GM10266 (cell line): ENCODE results near the gene PARD6B.
"Not testable (repeated sequence)": the region's sequence is repeated elsewhere in the genome, so short reads cannot be mapped to it uniquely, and the experiment has no call there.

Source experiments
- DNase-seq: peaks from one replicate; pipeline ENCODE4 v3.0.0; 2012; ENCODE audit errors: extremely low spot score
- TF ChIP-seq, protein P1 (sequence below): IDR thresholded peaks from 2 replicates; pipeline ENCODE4 v1.5.1; 2012; ENCODE audit warnings: mild to moderate bottlenecking, low read depth; ENCODE audit not compliant: control insufficient read depth, insufficient read depth; ENCODE audit errors: missing control alignments

The PARD6B gene

DNA sequence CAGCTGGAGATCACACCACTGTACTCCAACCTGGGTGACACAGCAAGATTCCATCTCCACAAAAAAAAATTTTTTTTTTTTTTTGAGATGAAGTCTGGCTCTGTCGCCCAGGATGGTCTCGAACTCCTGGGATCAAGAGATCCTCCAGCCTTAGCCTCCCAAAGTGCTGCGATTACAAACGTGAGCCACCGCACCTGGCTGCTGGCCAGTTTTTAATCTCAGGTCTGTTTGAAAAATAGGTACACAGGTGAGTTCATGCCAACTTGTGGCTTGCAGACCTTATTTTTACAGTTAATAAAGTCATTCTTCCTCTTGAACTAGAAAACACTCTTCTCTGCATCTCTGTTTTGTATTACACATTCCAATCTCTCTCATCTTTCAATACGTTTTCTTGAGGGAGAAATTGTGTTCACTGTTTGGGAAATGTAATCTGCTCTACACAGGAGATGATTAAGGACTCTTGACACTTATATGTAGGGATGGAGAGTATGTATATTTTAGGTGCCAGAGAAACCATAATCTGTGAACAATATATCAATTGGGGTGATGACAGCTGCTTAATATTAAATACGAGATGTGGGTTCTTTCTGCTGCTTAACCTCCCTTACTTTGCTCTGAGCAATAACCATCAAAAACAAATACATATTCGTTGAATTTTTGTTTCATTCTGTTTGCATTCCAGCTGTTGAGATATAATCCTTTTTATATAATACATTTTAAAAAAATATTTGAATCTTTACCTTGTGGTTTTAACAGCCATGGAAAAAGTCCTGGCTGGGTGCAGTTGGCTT lies 22.3 kb upstream of the PARD6B start:
- no peak for DNase-seq
- TF ChIP-seq, protein P1, sequence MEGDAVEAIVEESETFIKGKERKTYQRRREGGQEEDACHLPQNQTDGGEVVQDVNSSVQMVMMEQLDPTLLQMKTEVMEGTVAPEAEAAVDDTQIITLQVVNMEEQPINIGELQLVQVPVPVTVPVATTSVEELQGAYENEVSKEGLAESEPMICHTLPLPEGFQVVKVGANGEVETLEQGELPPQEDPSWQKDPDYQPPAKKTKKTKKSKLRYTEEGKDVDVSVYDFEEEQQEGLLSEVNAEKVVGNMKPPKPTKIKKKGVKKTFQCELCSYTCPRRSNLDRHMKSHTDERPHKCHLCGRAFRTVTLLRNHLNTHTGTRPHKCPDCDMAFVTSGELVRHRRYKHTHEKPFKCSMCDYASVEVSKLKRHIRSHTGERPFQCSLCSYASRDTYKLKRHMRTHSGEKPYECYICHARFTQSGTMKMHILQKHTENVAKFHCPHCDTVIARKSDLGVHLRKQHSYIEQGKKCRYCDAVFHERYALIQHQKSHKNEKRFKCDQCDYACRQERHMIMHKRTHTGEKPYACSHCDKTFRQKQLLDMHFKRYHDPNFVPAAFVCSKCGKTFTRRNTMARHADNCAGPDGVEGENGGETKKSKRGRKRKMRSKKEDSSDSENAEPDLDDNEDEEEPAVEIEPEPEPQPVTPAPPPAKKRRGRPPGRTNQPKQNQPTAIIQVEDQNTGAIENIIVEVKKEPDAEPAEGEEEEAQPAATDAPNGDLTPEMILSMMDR, result no peak

DNA sequence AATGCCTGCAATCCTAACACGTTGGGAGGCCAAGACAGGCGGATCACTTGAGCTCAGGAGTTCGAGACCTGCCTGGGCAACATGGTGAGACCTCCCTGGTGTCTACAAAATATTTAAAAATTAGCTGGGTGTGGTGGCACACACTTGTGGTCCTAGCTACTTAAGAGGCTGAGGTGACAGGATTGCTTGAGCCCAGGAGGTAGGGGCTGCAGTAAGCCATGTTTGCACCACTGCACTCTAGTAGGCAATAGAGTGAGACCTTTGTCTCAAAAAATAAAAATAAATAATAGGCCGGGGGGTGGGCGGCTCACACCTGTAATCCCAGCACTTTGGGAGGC lies 21.8 kb upstream of the PARD6B start:
- TF ChIP-seq, protein P1, result no peak
- no peak for DNase-seq

DNA sequence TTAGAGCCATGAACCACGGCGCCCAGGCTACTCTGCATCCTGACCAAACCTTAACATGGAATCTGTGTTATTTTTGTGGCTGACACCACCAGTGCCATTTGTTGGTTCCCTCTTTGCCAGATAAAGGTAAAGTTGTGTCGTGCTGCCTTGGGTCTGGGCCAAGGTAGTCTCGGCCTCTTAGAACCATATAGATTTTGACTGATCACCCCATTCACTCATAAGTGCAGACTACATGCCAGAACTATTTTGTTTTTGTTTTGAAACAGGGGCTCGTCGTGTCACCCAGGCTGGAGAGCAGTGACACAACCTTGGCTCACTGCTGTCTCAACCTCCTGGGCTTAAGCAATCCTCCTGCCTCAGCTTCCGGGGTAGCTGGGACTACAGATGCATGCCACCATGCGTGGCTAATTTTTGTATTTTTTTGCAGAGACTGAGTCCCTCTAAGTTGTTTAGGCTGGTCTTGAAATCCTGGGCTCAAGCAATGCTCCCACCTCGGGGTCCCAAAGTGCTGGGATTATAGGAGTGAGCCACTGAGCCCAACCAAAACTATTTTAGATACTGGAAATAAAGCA lies 20.8 kb upstream of the PARD6B start:
- TF ChIP-seq, protein P1, result no peak
- DNase-seq, result no peak

DNA sequence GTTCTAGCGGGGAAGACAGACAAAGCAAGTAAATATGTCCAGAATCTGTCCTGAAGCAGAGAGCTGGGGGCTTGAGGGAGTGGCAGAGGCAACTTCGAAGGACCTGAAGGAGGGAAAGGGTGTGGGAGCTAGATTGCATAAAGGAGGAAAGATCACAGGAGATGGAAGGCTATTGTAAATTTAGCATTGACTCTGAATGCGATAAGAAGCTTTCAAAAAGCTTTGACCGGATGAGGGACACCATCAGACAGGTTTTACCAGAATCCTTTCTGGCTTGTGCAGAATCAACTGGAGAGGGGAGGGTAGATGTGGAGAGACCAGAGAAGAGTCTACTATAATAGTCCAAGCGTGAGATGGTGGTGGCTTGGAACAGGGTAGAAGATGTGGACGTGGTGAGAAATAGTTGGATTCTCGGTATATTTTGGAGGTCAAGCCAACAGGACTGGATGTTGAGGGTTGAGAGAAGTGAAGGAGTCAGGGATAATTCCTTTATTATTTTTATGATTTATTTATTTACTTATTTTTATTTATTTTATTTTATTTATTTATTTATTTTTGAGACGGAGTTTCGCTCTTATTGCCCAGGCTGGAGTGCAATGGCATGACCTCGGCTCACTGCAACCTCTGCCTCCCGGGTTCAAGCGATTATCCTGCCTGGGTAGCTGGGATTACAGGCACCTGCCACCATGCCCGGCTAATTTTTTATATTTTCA lies 20.1 kb upstream of the PARD6B start:
- TF ChIP-seq, protein P1, result no peak
- no peak for DNase-seq

DNA sequence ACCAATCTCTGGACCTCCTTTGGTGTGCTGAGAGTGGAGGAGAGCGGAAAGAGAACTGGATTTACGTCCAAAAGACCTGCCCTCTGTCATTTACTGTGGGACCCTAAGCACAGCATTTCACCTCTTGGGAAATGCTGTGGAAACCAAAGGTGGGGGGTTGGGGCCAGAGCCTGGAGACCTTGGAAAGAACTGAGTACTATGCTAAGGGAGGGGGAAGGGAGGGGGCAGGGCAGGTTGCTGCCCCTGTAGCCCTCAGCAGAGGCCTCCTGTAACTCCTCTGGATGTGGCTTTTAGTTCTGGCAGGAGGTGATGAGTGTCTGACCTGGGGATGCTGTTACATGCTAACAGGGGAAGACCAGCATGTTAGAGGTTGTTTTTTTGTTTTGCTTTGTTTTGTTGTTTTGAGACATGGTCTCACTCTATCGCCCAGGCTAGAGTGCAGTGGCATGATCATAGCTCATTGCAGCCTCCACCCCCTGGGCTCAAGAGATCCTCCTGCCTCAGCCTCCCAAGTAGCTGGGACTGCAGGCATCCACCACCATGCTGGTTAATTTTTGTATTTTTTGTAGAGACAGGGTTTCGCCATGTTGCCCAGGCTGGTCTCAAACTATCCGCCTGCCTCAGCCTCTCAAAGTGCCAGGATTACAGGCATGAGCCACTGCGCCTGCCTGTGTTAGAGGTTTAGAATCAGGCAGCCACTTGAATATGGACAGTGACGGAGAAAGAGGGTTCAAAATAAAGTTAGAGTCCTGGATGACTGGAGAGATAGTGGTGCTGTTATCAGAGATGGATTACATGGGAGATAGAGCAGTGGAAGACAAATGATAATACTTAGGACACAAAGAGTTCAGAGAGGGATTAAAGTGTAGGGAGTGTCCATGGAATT lies 18.4 kb upstream of the PARD6B start:
- TF ChIP-seq, protein P1, result no peak
- DNase-seq, result no peak

DNA sequence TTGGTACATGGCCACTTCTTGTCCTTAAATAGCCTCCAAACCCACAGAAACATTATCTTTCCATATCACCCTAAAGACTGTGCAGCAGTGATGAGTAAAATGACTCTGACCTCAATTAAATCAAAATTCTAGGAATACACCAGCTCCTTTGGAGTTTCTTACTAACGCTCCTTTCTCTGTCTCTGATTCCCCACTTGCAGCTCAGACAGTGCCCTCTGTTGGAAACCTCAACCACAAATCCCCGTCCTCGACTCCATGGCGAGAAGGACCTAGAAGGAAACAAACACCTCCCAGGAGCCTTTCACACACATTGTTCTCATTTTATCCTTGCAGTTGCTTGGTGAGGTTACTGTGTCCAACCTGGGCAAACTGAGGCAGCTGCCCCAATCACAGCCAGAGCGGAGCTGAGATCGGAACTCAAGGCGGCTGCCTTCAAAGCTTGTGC lies 17.7 kb upstream of the PARD6B start:
- no peak for DNase-seq
- TF ChIP-seq, protein P1, result no peak

DNA sequence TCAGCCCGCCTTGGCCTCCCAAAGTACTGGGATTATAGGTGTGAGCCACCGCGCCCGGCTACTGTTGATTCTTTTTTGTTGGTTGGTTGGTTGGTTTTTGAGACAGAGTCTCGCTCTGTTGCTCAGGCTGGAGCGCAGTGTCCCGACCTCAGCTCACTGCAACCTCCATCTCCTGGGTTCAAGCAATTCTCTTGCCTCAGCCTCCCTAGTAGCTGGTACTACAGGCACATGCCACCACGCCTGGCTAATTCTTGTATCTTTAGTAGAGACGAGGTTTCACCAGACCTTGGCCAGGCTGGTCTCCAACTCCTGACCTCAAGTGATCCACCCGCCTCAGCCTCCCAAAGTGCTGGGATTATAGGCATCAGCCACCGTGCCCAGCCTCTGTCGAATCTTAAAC lies 17.0 kb upstream of the PARD6B start:
- not testable (repeated sequence) for DNase-seq
